H1 (cell line): ENCODE results near the gene RAP2B. TPM values are rescaled to one million over a fixed set of nuclear protein-coding genes. Genes with fewer than 3 reads are reported as not detected.

Experiments
- CTCF ChIA-PET: fragments of 300-600 bp; sonication (Branson Sonifier 250); formaldehyde crosslinking; loops from one replicate; lab custom pipeline; 2021; ENCODE audit not compliant: partially characterized antibody; lab: Charles Lee
- POLR2A ChIA-PET: fragments of 300-600 bp; sonication (Branson Sonifier 250); formaldehyde crosslinking; loops from one replicate; lab custom pipeline; 2021; ENCODE audit warnings: inconsistent platforms; ENCODE audit not compliant: partially characterized antibody; lab: Charles Lee
- DNase-seq, 2 experiments: peaks; one replicate each; pipeline versions ENCODE4 v3.0.0 to v3.0.0-alpha.2; 2010 to 2022; ENCODE audit warnings: low spot score in 2 of 2, low read depth in 1 of 2, mixed read lengths in 1 of 2
- FAIRE-seq: peaks from 2 replicates; lab custom pipeline; 2011; peaks lifted over from hg19 to GRCh38; lab: Jason Lieb, UNC
- H2AFZ ChIP-seq: 2 replicates; pipeline ENCODE4 v1.8.1; 2012; ENCODE audit warnings: low read length, inconsistent platforms
- H2AK5ac ChIP-seq: 2 replicates; pipeline ENCODE4 v1.6.1; 2013; ENCODE audit warnings: low read depth, low read length
- H2BK120ac ChIP-seq: replicated peaks from 2 replicates; pipeline ENCODE3; 2013; ENCODE audit warnings: low read depth, low read length, inconsistent platforms
- H2BK12ac ChIP-seq: 2 replicates; pipeline ENCODE4 v1.6.1; 2013; ENCODE audit warnings: low read depth, low read length
- H2BK15ac ChIP-seq: 2 replicates; pipeline ENCODE4 v1.6.1; 2013; ENCODE audit warnings: low read length
- H2BK20ac ChIP-seq: 2 replicates; pipeline ENCODE4 v1.6.1; 2013; ENCODE audit warnings: low read length
- H2BK5ac ChIP-seq: 2 replicates; pipeline ENCODE4 v1.6.1; 2013; ENCODE audit warnings: low read depth, low read length
- H3K14ac ChIP-seq: 2 replicates; pipeline ENCODE4 v1.6.1; 2013; ENCODE audit warnings: inconsistent platforms; ENCODE audit not compliant: insufficient read length
- H3K18ac ChIP-seq: 2 replicates; pipeline ENCODE4 v1.6.1; 2013; ENCODE audit warnings: low read length; ENCODE audit errors: extremely low read depth
- H3K23ac ChIP-seq: 2 replicates; pipeline ENCODE4 v1.6.1; 2013; ENCODE audit warnings: inconsistent platforms; ENCODE audit not compliant: insufficient read length
- H3K23me2 ChIP-seq: 2 replicates; pipeline ENCODE4 v1.6.1; 2013; ENCODE audit warnings: low read depth, low read length
- H3K27ac ChIP-seq: 2 replicates; pipeline ENCODE4 v1.6.1; 2011; ENCODE audit warnings: low read depth, low read length, inconsistent platforms
- H3K27me3 ChIP-seq, 4 experiments: replicated peaks in 1 of 4; 1 replicate in 1 of 4; 2 replicates in 3 of 4; pipeline versions ENCODE4 v1.6.1 to v1.8.1; 2011 to 2013; ENCODE audit warnings: low read length in 3 of 4, mild to moderate bottlenecking in 3 of 4, inconsistent platforms in 2 of 4, mixed read lengths in 2 of 4, moderate library complexity in 1 of 4; ENCODE audit not compliant: control insufficient read depth in 3 of 4, insufficient read depth in 3 of 4; ENCODE audit errors: extremely low read depth in 1 of 4
- H3K36me3 ChIP-seq, 4 experiments: 2 replicates each; pipeline versions ENCODE4 v1.6.1 to v1.8.1; 2011 to 2013; ENCODE audit warnings: mild to moderate bottlenecking in 4 of 4, low read length in 3 of 4, moderate library complexity in 2 of 4, control low read depth in 1 of 4, inconsistent platforms in 1 of 4; ENCODE audit not compliant: insufficient read depth in 4 of 4, control insufficient read depth in 2 of 4
- H3K4ac ChIP-seq: replicated peaks from 2 replicates; pipeline ENCODE3; 2013; ENCODE audit warnings: low read length, low read depth, mixed read lengths, inconsistent platforms; ENCODE audit not compliant: insufficient read length
- H3K4me1 ChIP-seq, 4 experiments: replicated peaks in 1 of 4; 1 replicate in 1 of 4; 2 replicates in 3 of 4; pipeline versions ENCODE4 v1.6.1 to v1.8.1; 2011 to 2013; ENCODE audit warnings: low read length in 3 of 4, inconsistent platforms in 2 of 4, mixed read lengths in 1 of 4; ENCODE audit not compliant: insufficient read depth in 4 of 4, control insufficient read depth in 3 of 4
- H3K4me2 ChIP-seq, 2 experiments: 2 replicates each; pipeline versions ENCODE4 v1.6.1 to v1.8.1; 2011 to 2013; ENCODE audit warnings: low read depth in 2 of 2, low read length in 2 of 2, control low read depth in 1 of 2, inconsistent platforms in 1 of 2, mild to moderate bottlenecking in 1 of 2; ENCODE audit not compliant: insufficient read depth in 1 of 2
- H3K4me3 ChIP-seq, 4 experiments: fragments of 200-600, 300-600 bp in 1 of 4; sonication (generic), shearing (Covaris generic), sonication (Bioruptor Twin) in 1 of 4; 2 replicates each; pipeline versions ENCODE4 v1.5.1 to v1.8.1; 2011 to 2016; ENCODE audit warnings: low read length in 4 of 4, low read depth in 3 of 4, control low read depth in 2 of 4, inconsistent platforms in 2 of 4, mild to moderate bottlenecking in 2 of 4, mixed read lengths in 1 of 4, moderate library complexity in 1 of 4; ENCODE audit not compliant: insufficient read depth in 2 of 4; ENCODE audit errors: extremely low read depth in 1 of 4
- H3K56ac ChIP-seq: replicated peaks from 2 replicates; pipeline ENCODE3; 2013; ENCODE audit warnings: low read depth, mild to moderate bottlenecking, mixed read lengths, low read length, inconsistent platforms; ENCODE audit not compliant: insufficient read length
- H3K79me1 ChIP-seq: 2 replicates; pipeline ENCODE4 v1.6.1; 2013; ENCODE audit warnings: low read depth, low read length, control low read depth
- H3K79me2 ChIP-seq, 2 experiments: 2 replicates each; pipeline versions ENCODE4 v1.6.1 to v1.8.1; 2012 to 2013; ENCODE audit warnings: low read length in 2 of 2, mild to moderate bottlenecking in 2 of 2, inconsistent platforms in 1 of 2; ENCODE audit not compliant: insufficient read depth in 2 of 2, control insufficient read depth in 1 of 2
- H3K9ac ChIP-seq, 4 experiments: replicated peaks in 1 of 4; 1 replicate in 1 of 4; 2 replicates in 3 of 4; pipeline versions ENCODE4 v1.6.1 to v1.8.1; 2011 to 2013; ENCODE audit warnings: low read depth in 3 of 4, low read length in 3 of 4, control low read depth in 2 of 4, mild to moderate bottlenecking in 2 of 4, moderate library complexity in 2 of 4, inconsistent platforms in 1 of 4; ENCODE audit errors: extremely low read depth in 1 of 4
- H3K9me3 ChIP-seq, 2 experiments: 2 replicates each; pipeline versions ENCODE4 v1.6.1 to v1.8.1; 2012 to 2013; ENCODE audit warnings: mild to moderate bottlenecking in 2 of 2, moderate library complexity in 2 of 2, control low read depth in 1 of 2, inconsistent platforms in 1 of 2, low read depth in 1 of 2, low read length in 1 of 2, mixed read lengths in 1 of 2; ENCODE audit not compliant: insufficient read depth in 2 of 2
- H4K20me1 ChIP-seq, 2 experiments: replicated peaks in 1 of 2; 2 replicates each; pipeline versions ENCODE3 to v1.8.1; 2011 to 2013; ENCODE audit warnings: inconsistent platforms in 2 of 2, low read length in 2 of 2, mild to moderate bottlenecking in 1 of 2; ENCODE audit not compliant: insufficient read depth in 2 of 2, control insufficient read depth in 1 of 2
- H4K5ac ChIP-seq: 2 replicates; pipeline ENCODE4 v1.6.1; 2013; ENCODE audit warnings: low read length, low read depth, mixed read lengths, inconsistent platforms; ENCODE audit not compliant: insufficient read length
- H4K8ac ChIP-seq: 2 replicates; pipeline ENCODE4 v1.8.0; 2013; ENCODE audit warnings: mild to moderate bottlenecking, moderate library complexity, low read length, inconsistent platforms; ENCODE audit not compliant: insufficient read depth; ENCODE audit errors: extremely low read depth
- H4K91ac ChIP-seq: replicated peaks from 2 replicates; pipeline ENCODE3; 2013; ENCODE audit warnings: low read length, mixed read lengths, inconsistent platforms; ENCODE audit not compliant: insufficient read length
- CHD2 ChIP-seq: IDR thresholded peaks from 2 replicates; pipeline ENCODE4 v1.6.1; 2012; ENCODE audit warnings: low read length, improper control_type of control experiment
- CTBP2 ChIP-seq: IDR thresholded peaks from 2 replicates; pipeline ENCODE4 v1.7.0; 2011; ENCODE audit warnings: borderline replicate concordance, mild to moderate bottlenecking, moderate library complexity, mixed read lengths, low read length; ENCODE audit not compliant: insufficient read depth, insufficient read length
- EP300 ChIP-seq, 2 experiments: IDR thresholded peaks; 1 replicate in 1 of 2; 2 replicates in 1 of 2; pipeline ENCODE4 v1.6.1; 2011 to 2012; ENCODE audit warnings: low read depth in 2 of 2, low read length in 2 of 2, mild to moderate bottlenecking in 2 of 2, borderline replicate concordance in 1 of 2, inconsistent platforms in 1 of 2, moderate library complexity in 1 of 2
- JUND ChIP-seq: IDR thresholded peaks from 2 replicates; pipeline ENCODE4 v1.6.1; 2011; ENCODE audit warnings: mild to moderate bottlenecking, improper control_type of control experiment, low read length
- NRF1 ChIP-seq: IDR thresholded peaks from 2 replicates; pipeline ENCODE4 v1.6.1; 2011; ENCODE audit warnings: mild to moderate bottlenecking, low read depth, low read length, improper control_type of control experiment
- PHF8 ChIP-seq: fragments of 200-600 bp; sonication (generic); conservative IDR thresholded peaks from 2 replicates; pipeline ENCODE4 v1.7.1; 2012; ENCODE audit warnings: low read depth, mild to moderate bottlenecking, inconsistent platforms, low read length, moderate library complexity
- POLR2AphosphoS5 ChIP-seq: IDR thresholded peaks from 2 replicates; pipeline ENCODE4 v1.6.1; 2011; ENCODE audit warnings: low read depth, low read length
- RAD21 ChIP-seq, 2 experiments: IDR thresholded peaks in 1 of 2; conservative IDR thresholded peaks in 1 of 2; 2 replicates each; pipeline ENCODE4 v1.6.1; 2011; ENCODE audit warnings: low read depth in 2 of 2, low read length in 2 of 2, improper control_type of control experiment in 1 of 2, inconsistent platforms in 1 of 2, mild to moderate bottlenecking in 1 of 2, moderate library complexity in 1 of 2
- SAP30 ChIP-seq: fragments of 300-600 bp; sonication (generic); IDR thresholded peaks from 2 replicates; pipeline ENCODE4 v1.7.1; 2012; ENCODE audit warnings: low read length, moderate library complexity, mild to moderate bottlenecking, inconsistent platforms; ENCODE audit not compliant: insufficient read depth, insufficient replicate concordance
- SP1 ChIP-seq: IDR thresholded peaks from 2 replicates; pipeline ENCODE4 v1.6.1; 2011; ENCODE audit warnings: low read depth, low read length
- SP4 ChIP-seq: IDR thresholded peaks from 2 replicates; pipeline ENCODE4 v1.6.1; 2012; ENCODE audit warnings: low read length, inconsistent platforms
- TCF12 ChIP-seq: IDR thresholded peaks from 2 replicates; pipeline ENCODE4 v1.6.1; 2011; ENCODE audit warnings: low read depth, mild to moderate bottlenecking, low read length
- YY1 ChIP-seq: IDR thresholded peaks from 2 replicates; pipeline ENCODE4 v1.6.1; 2011; ENCODE audit warnings: low read depth, mild to moderate bottlenecking, low read length
- WGBS, 2 experiments: shearing (Covaris generic) in 1 of 2; methylation state at CpG; one replicate each; pipeline versions ENCODE4 v1.1.6 to v1.1.7; 2013 to 2015; ENCODE audit warnings: low lambda C conversion rate in 2 of 2, mixed read lengths in 2 of 2, inconsistent platforms in 1 of 2, low coverage in 1 of 2, missing lambda C conversion rate in 1 of 2; ENCODE audit not compliant: insufficient replicate concordance in 2 of 2, insufficient coverage in 1 of 2, insufficient read length in 1 of 2; ENCODE audit errors: extremely low coverage in 1 of 2, missing lambda C conversion rate in 1 of 2; 5-methylcytosine and 5-hydroxymethylcytosine counted together
- polyA plus RNA-seq, 7 experiments: library from polyadenylated mRNA; depleted of rRNA in 3 of 7; stranded (reverse) in 5 of 7; unstranded in 2 of 7; fragments of >200 nt in 5 of 7; fragments of 200-250 nt in 2 of 7; gene quantifications; 1 replicate in 5 of 7; 2 replicates in 1 of 7; 4 replicates in 1 of 7; pipeline versions ENCODE4 v1.2.1 to v1.2.3, GENCODE V29; 2011 to 2013; ENCODE audit warnings: missing spikeins in 2 of 7, mixed read lengths in 2 of 7
- total RNA-seq: library from RNA; stranded (reverse); fragmentation: NEBNext Ultra II Directional; extraction: Animal tissue kit (Norgen Biotek cat#: 25700); gene quantifications from 2 replicates; pipeline ENCODE4 v1.2.1, GENCODE V29; 2021

RAP2B gene
- total and polyA plus RNA-seq, 2 of the 8 experiments (the other 6 are each of a cell fraction or from before 2014, with no cell fraction given), result 7.5 to 20.3 TPM

DNA sequence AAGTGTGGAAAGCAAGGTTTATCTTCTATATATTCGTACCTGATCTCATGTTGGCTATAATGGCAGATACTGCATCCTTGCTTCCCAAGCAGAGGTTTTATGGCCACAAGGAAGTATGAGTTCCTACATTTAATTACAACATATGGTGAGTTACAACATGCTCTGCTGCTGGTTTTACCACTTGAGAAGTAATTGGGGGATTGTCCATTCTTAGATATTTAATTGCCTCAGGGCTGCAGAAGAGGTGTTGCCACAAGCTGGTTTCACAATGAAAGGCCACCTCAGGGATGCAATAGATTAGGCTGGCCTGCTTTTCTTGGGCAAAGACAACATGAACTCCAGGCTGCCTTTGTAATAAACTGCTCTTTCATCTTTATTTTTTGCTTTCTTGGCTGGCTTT is 48.6 kb downstream of the RAP2B start:
- ChIA-PET CTCF (no interaction called here), POLR2A (interaction anchor here (0.6 kb wide), 1 partner anchor 50 kb away, joined by 5 read pairs; no protein-coding TSS in a partner anchor)
- Histone ChIP-seq H3K4me3 (no peak overlapping the region), H4K20me1 (no peaks in the 10 kb centered on the region), H3K4me2 (no peak overlapping the region; a peak in 1 of 4 replicates), H3K14ac (no peak overlapping the region), H2BK20ac (no peak overlapping the region), H3K23ac (no peak overlapping the region), H3K27ac (no peak overlapping the region), H2BK15ac (no peak overlapping the region), H2BK5ac (no peak overlapping the region), H2BK120ac (no peak overlapping the region), H3K79me2 (no peaks in the 10 kb centered on the region), H3K23me2 (peaks cover 2% of the 10 kb centered on the region; the same call in 1 of the 2 replicates), H4K5ac (no peak overlapping the region), H3K4ac (no peak overlapping the region), H2AK5ac (no peak overlapping the region), H3K36me3 (no peaks in the 10 kb centered on the region), H3K79me1 (no peaks in the 10 kb centered on the region), H3K9me3 (no peaks in the 10 kb centered on the region), H2AFZ (no peak overlapping the region), H3K4me1 (peaks cover 2 to 19% (median 5%) of the 10 kb centered on the region in 4 experiments), H3K27me3 (no peaks in the 10 kb centered on the region), H3K18ac (no peak overlapping the region), H4K8ac (no peak overlapping the region), H2BK12ac (no peak overlapping the region), H3K56ac (no peak overlapping the region), H4K91ac (no peak overlapping the region), H3K9ac (no peak overlapping the region)
- TF ChIP-seq RAD21 (IDR thresholded peaks at IDR 0.05 in 1 of 2, conservative IDR thresholded peaks at IDR 0.05 in 1 of 2; ENCODE audit: low read depth in 2 of 2, low read length in 2 of 2) (no peak), POLR2AphosphoS5 (no peak), EP300 (IDR thresholded peaks at IDR 0.05; ENCODE audit: borderline replicate concordance in 1 of 2, low read depth in 2 of 2, low read length in 2 of 2) (no peak), TCF12 (no peak), CTBP2 (no peak), CHD2 (no peak), NRF1 (no peak), PHF8 (no peak), JUND (no peak), SP1 (no peak), YY1 (no peak), SP4 (no peak), SAP30 (no peak)
- 92% methylated on average over 1 of the region's 1 CpG; no CpG with 5 or more reads in 1 of the 2 experiments for WGBS, 2 experiments
- FAIRE-seq (no peak), DNase-seq (no peak)
